Epithelial cell of proximal tubule (primary cell): ENCODE results near the gene GRHPR. TPM values are rescaled to one million over a fixed set of nuclear protein-coding genes. Genes with fewer than 3 reads are reported as not detected.

Source experiments
- DNase-seq: peaks from one replicate; pipeline ENCODE4 v3.0.0-alpha.2; 2011; ENCODE audit warnings: low read depth
- H3K4me3 ChIP-seq: 2 replicates; pipeline ENCODE4 v1.5.1; 2011; ENCODE audit warnings: low read depth, mild to moderate bottlenecking, low read length
- total RNA-seq: library from RNA; depleted of rRNA; stranded (reverse); fragments of >200 nt; gene quantifications from 2 replicates; pipeline ENCODE4 v1.2.3, GENCODE V29; 2015
- TF ChIP-seq, protein P1 (sequence below): conservative IDR thresholded peaks from 2 replicates; pipeline ENCODE4 v1.5.1; 2012; ENCODE audit warnings: low read depth, mild to moderate bottlenecking, low read length

The GRHPR gene
- total RNA-seq, 1 donor from 2014 or later: 138 TPM

GRCh38 chr9:37437621-37438020 is 15.1 kb downstream of the GRHPR start:
- H3K4me3 ChIP-seq: no peak overlapping the region
- no peak for DNase-seq
- TF ChIP-seq, protein P1, sequence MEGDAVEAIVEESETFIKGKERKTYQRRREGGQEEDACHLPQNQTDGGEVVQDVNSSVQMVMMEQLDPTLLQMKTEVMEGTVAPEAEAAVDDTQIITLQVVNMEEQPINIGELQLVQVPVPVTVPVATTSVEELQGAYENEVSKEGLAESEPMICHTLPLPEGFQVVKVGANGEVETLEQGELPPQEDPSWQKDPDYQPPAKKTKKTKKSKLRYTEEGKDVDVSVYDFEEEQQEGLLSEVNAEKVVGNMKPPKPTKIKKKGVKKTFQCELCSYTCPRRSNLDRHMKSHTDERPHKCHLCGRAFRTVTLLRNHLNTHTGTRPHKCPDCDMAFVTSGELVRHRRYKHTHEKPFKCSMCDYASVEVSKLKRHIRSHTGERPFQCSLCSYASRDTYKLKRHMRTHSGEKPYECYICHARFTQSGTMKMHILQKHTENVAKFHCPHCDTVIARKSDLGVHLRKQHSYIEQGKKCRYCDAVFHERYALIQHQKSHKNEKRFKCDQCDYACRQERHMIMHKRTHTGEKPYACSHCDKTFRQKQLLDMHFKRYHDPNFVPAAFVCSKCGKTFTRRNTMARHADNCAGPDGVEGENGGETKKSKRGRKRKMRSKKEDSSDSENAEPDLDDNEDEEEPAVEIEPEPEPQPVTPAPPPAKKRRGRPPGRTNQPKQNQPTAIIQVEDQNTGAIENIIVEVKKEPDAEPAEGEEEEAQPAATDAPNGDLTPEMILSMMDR: no peak

DNA sequence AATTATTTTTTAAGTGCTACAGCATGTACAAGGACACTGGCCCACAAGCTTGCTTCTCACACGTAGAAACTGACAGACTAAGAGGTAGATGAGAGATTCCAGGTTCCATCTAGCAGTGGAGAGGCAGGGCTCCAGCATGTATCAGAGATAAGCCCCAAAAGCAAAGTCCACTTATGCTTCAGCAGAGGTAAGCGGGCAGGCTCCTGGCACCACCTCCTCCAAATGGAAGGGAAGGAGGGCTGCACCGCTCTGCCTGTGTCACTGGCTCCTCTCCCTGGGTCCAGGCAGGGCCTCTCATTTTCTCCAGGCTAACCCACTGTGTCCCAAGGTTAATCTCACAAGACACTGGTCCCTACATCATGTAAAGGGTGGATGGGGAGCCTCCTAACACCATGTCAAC is 15.9 kb downstream of the GRHPR start:
- TF ChIP-seq, protein P1: no peak
- DNase-seq: no peak

GRCh38 chr9:37441776-37442370 is 19.4 kb downstream of the GRHPR start:
- no peak for DNase-seq
- H3K4me3 ChIP-seq: no peak overlapping the region

More for the DNA sequence above, 15.9 kb downstream of the GRHPR start:
- no peak overlapping the region for H3K4me3 ChIP-seq

DNA sequence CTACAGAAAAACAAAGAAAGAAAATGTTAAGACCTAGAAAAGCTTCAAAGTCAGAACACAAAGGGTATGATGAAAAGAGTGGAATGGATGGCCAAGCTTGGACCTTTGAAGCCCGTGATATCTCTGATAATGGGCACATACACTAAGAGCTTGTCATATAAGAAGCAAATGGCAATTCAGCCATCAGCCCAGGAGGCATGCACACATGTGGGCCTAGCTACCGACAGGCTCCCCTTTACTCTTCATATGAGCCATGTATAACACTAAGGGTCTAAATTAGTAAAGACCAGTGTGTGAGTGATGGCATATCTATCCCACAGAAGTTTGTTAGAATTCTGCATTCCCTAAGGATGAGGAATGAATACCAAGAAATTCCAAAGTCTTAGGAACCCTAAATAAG is 20.1 kb downstream of the GRHPR start:
- TF ChIP-seq, protein P1: no peak
- no peak overlapping the region for H3K4me3 ChIP-seq
- no peak for DNase-seq

More at GRCh38 chr9:37441776-37442370, 19.4 kb downstream of the GRHPR start:
- TF ChIP-seq, protein P1: no peak

- no peak for DNase-seq
- TF ChIP-seq, protein P1: no peak
- H3K4me3 ChIP-seq: no peak overlapping the region
These were observed 21.1 kb downstream of the GRHPR start for GRCh38 chr9:37443566-37443965.

DNA sequence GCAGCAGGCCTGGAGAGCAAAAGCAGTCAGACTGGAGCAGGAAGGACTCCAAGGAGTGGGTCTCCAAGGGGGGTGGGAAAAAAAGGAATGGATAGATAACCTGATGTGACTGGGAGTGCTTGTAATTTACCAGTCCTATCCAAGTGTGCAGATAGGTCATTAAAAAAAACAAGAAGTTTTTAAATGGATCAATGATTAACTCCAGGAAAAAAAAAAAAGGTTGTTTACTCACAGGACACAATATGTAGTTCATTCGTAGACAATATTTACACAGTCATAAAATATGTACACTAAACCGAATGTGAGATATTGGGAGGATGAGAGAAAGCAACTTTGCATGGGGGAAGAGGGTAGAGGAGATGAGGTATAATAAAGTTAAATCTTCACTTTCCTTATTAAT is 22.4 kb downstream of the GRHPR start:
- DNase-seq: no peak
- no peak overlapping the region for H3K4me3 ChIP-seq
- TF ChIP-seq, protein P1: no peak

DNA sequence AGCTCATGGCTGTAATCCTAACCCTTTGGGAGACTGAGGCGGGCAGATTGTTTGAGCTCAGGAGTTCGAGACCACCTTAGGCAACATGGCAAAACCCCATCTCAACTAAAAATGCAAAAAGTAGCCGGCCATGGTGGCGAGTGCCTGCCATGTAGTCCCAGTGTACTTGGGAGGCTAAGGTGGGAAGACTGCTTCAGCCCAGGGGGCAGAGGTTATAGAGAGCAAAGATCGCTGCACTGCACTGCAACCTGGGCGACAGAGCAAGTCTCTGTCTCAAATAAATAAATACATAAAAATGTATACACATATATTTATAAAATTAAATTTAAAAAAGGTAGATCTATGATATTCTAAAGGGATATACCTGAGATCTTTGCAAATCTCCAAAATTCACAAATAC is 23.3 kb downstream of the GRHPR start:
- H3K4me3 ChIP-seq: no peak overlapping the region
- no peak for DNase-seq
- TF ChIP-seq, protein P1: no peak
